Parathyroid adenoma (tissue), 2 donors: ENCODE data around the gene CNTNAP2.

Experiments used
- H2AFZ ChIP-seq: fragments of 300-600 bp; sonication (generic); one replicate; pipeline ENCODE4 v1.7.0; 2017; ENCODE audit warnings: antibody characterized with exemption, mild to moderate bottlenecking
- H3K27ac ChIP-seq: fragments of 300-600 bp; sonication (generic); one replicate; pipeline ENCODE4 v1.7.0; 2017
- H3K27me3 ChIP-seq: fragments of 300-600 bp; sonication (generic); one replicate; pipeline ENCODE4 v1.7.0; 2017; ENCODE audit warnings: low read length; ENCODE audit not compliant: control insufficient read depth, insufficient read depth
- H3K36me3 ChIP-seq: fragments of 300-600 bp; sonication (generic); one replicate; pipeline ENCODE4 v1.7.0; 2017; ENCODE audit warnings: low read length; ENCODE audit not compliant: control insufficient read depth, insufficient read depth
- H3K4me1 ChIP-seq: fragments of 300-600 bp; sonication (generic); one replicate; pipeline ENCODE4 v1.7.0; 2017; ENCODE audit warnings: control low read depth
- H3K4me2 ChIP-seq: fragments of 300-600 bp; sonication (generic); one replicate; pipeline ENCODE4 v1.7.0; 2017; ENCODE audit warnings: low read length
- H3K4me3 ChIP-seq: fragments of 300-600 bp; sonication (generic); one replicate; pipeline ENCODE4 v1.7.0; 2017; ENCODE audit warnings: low read depth, low read length
- H3K79me2 ChIP-seq: fragments of 300-600 bp; sonication (generic); one replicate; pipeline ENCODE4 v1.7.0; 2017; ENCODE audit warnings: control low read depth
- H3K9ac ChIP-seq: fragments of 300-600 bp; sonication (generic); one replicate; pipeline ENCODE4 v1.7.0; 2017; ENCODE audit warnings: mild to moderate bottlenecking
- H3K9me3 ChIP-seq: fragments of 300-600 bp; sonication (generic); one replicate; pipeline ENCODE4 v1.7.0; 2017; ENCODE audit warnings: low read length; ENCODE audit not compliant: control insufficient read depth
- CTCF ChIP-seq: fragments of 300-600 bp; sonication (generic); IDR thresholded peaks from one replicate; pipeline ENCODE4 v1.7.0; 2017; ENCODE audit warnings: antibody characterized with exemption, mild to moderate bottlenecking
- donor health status: primary hyperparathyroidism.

CNTNAP2 gene

GRCh38 chr7:146548816-146549215 lies 432.2 kb downstream of the CNTNAP2 start:
- no peaks in the 10 kb centered on the region for H3K9me3 ChIP-seq
- no peak overlapping the region for H3K9ac ChIP-seq
- H3K4me2 ChIP-seq: no peak overlapping the region
- no peaks in the 10 kb centered on the region for H3K27me3 ChIP-seq
- no peak overlapping the region for H2AFZ ChIP-seq
- H3K79me2 ChIP-seq: no peaks in the 10 kb centered on the region
- H3K4me1 ChIP-seq: no peaks in the 10 kb centered on the region
- no peak overlapping the region for H3K4me3 ChIP-seq
- no peak for TF ChIP-seq CTCF
- H3K36me3 ChIP-seq: no peaks in the 10 kb centered on the region
- no peak overlapping the region for H3K27ac ChIP-seq

GRCh38 chr7:146554556-146554955 lies 438.0 kb downstream of the CNTNAP2 start:
- no peak for TF ChIP-seq CTCF
- Histone ChIP-seq H2AFZ (no peak overlapping the region), H3K4me3 (no peak overlapping the region), H3K27ac (no peak overlapping the region), H3K4me2 (no peak overlapping the region), H3K36me3 (no peaks in the 10 kb centered on the region), H3K27me3 (no peaks in the 10 kb centered on the region), H3K9ac (no peak overlapping the region), H3K4me1 (no peaks in the 10 kb centered on the region), H3K9me3 (no peaks in the 10 kb centered on the region), H3K79me2 (no peaks in the 10 kb centered on the region)

GRCh38 chr7:146557971-146558469 lies 441.4 kb downstream of the CNTNAP2 start:
- Histone ChIP-seq H3K4me3 (no peak overlapping the region), H3K27me3 (no peaks in the 10 kb centered on the region), H3K27ac (no peak overlapping the region), H3K4me1 (no peaks in the 10 kb centered on the region), H3K36me3 (no peaks in the 10 kb centered on the region), H3K4me2 (no peak overlapping the region), H3K9me3 (no peaks in the 10 kb centered on the region), H3K9ac (no peak overlapping the region), H2AFZ (no peak overlapping the region), H3K79me2 (no peaks in the 10 kb centered on the region)
- TF ChIP-seq CTCF: no peak

- no peak for TF ChIP-seq CTCF
- H3K36me3 ChIP-seq: no peaks in the 10 kb centered on the region
These were observed 449.3 kb downstream of the CNTNAP2 start for GRCh38 chr7:146565872-146566271.

GRCh38 chr7:146575903-146576302 lies 459.3 kb downstream of the CNTNAP2 start:
- Histone ChIP-seq H3K4me1 (no peaks in the 10 kb centered on the region), H3K27ac (no peak overlapping the region), H3K4me2 (no peak overlapping the region), H2AFZ (no peak overlapping the region), H3K27me3 (no peaks in the 10 kb centered on the region), H3K4me3 (no peak overlapping the region), H3K36me3 (no peaks in the 10 kb centered on the region), H3K79me2 (no peaks in the 10 kb centered on the region), H3K9me3 (no peaks in the 10 kb centered on the region), H3K9ac (no peak overlapping the region)
- TF ChIP-seq CTCF: no peak

More at GRCh38 chr7:146565872-146566271, 449.3 kb downstream of the CNTNAP2 start:
- no peak overlapping the region for H3K4me3 ChIP-seq
- no peaks in the 10 kb centered on the region for H3K9me3 ChIP-seq
- no peaks in the 10 kb centered on the region for H3K27me3 ChIP-seq
- no peak overlapping the region for H3K9ac ChIP-seq
- H2AFZ ChIP-seq: no peak overlapping the region
- H3K4me2 ChIP-seq: no peak overlapping the region
- no peaks in the 10 kb centered on the region for H3K4me1 ChIP-seq
- no peak overlapping the region for H3K27ac ChIP-seq
- no peaks in the 10 kb centered on the region for H3K79me2 ChIP-seq
